Retinal pigment epithelial cell (primary cell): ENCODE results near the gene ARL16.
A peak's percentile ranks its signal among the peaks of the same experiment; 100 is the strongest.

Experiments
- DNase-seq: peaks from one replicate; pipeline ENCODE4 v3.0.0-alpha.2; 2010; ENCODE audit warnings: low read depth
- H3K4me3 ChIP-seq: 2 replicates; pipeline ENCODE4 v1.5.1; 2011; ENCODE audit warnings: mild to moderate bottlenecking, low read length, control low read depth, moderate library complexity
- TF ChIP-seq, protein P1 (sequence below): conservative IDR thresholded peaks from 2 replicates; pipeline ENCODE4 v1.5.1; 2011; ENCODE audit warnings: low read depth, low read length, control low read depth, inconsistent platforms

Gene ARL16

DNA sequence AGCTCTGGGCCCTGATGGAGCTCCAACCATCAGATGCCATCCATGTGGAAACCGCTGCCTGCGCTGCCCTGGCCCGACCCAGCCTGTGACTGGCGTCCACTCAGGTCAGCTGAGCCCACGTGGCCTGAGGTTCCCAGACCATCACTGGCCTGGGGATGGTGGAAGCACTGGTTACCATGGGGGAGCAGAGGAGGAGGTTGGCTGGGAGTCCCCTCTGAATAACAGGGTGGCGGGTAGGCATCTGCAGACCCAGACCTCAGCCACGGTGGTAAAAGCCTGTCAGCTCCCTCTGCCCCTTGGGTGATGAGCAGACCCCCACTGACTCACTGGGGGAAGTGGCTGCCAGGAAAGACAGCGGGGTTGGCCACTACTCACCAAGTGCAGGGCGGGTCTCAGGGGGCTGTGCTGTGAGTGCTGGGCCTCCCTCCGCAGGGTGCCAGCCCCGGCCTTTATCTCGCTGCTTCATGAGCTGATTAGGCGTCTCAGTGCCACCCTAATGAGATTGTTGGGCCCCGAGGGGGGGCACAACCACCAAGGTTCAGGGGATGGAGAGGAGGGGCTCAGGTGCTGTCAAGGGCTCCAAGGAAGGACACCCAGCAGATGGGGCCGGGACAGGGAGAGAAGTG is 27.4 kb downstream of the ARL16 start, which contains the start of gene PDE6G:
TSS of gene PDE6G (minus strand) at position 425 of the 626 bp plus-strand sequence. CDS start 3,237 bp downstream, outside the sequence.
- TF ChIP-seq, protein P1, sequence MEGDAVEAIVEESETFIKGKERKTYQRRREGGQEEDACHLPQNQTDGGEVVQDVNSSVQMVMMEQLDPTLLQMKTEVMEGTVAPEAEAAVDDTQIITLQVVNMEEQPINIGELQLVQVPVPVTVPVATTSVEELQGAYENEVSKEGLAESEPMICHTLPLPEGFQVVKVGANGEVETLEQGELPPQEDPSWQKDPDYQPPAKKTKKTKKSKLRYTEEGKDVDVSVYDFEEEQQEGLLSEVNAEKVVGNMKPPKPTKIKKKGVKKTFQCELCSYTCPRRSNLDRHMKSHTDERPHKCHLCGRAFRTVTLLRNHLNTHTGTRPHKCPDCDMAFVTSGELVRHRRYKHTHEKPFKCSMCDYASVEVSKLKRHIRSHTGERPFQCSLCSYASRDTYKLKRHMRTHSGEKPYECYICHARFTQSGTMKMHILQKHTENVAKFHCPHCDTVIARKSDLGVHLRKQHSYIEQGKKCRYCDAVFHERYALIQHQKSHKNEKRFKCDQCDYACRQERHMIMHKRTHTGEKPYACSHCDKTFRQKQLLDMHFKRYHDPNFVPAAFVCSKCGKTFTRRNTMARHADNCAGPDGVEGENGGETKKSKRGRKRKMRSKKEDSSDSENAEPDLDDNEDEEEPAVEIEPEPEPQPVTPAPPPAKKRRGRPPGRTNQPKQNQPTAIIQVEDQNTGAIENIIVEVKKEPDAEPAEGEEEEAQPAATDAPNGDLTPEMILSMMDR = no peak
- DNase-seq = no peak
- no peak within 1 kb of the TSS for H3K4me3 ChIP-seq

GRCh38 chr17:81655378-81656117 is 28.0 kb downstream of the ARL16 start:
- DNase-seq = no peak
- H3K4me3 ChIP-seq = no peak overlapping the region
- TF ChIP-seq, protein P1 = no peak

GRCh38 chr17:81652906-81653771 is 30.5 kb downstream of the ARL16 start:
- TF ChIP-seq, protein P1 = no peak
- DNase-seq = no peak
- peak overlapping the region; percentile 36 for H3K4me3 ChIP-seq

- H3K4me3 ChIP-seq = no peak overlapping the region
- DNase-seq = peak; percentile 46
- TF ChIP-seq, protein P1 = no peak
Measured at GRCh38 chr17:81651692-81652091, 31.9 kb downstream of the ARL16 start.

- DNase-seq = no peak
- TF ChIP-seq, protein P1 = no peak
- no peak overlapping the region for H3K4me3 ChIP-seq
Measured at GRCh38 chr17:81650951-81651350, 32.6 kb downstream of the ARL16 start.

DNA sequence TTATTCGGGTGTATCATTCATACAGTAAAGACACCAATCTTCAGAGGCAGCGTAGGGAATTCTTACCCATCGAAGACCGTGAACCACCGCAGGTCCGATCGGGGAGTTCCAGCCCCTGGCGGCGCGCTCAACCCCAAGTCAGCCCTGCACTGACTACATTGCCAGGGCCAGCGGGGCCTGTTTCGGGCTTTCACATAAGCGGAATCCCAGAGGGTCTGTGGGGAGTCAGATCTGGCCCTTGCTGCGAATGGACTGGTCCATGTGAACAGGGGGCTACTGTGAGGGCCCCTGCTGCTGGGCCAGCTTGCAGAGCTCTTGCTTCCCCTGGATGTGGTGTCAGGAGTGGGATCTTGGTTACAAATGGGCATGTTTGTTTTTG is 34.9 kb downstream of the ARL16 start:
- TF ChIP-seq, protein P1 = no peak
- H3K4me3 ChIP-seq = no peak overlapping the region
- DNase-seq = no peak
